ENCODE measurements around the gene PPP1R3G.
"Not testable (repeated sequence)": the region's sequence is repeated elsewhere in the genome, so short reads cannot be mapped to it uniquely, and the experiment has no call there.

PPP1R3G gene

GRCh38 chr6:5084781-5085647 lies at the start of gene PPP1R3G:
PPP1R3G (plus strand) TSS chr6:5085341; CDS start chr6:5085486, 145 bp downstream.
- FAIRE-seq (peak; percentile 69), DNase-seq (ENCODE audit: insufficient read length, low spot score) (peak; percentile 45)

- DNase-seq (ENCODE audit: insufficient read length, low spot score) (no peak), FAIRE-seq (peak; percentile 16)
These were observed 48.9 kb upstream of the PPP1R3G start for GRCh38 chr6:5036269-5036668.

GRCh38 chr6:5041955-5042354 lies 43.2 kb upstream of the PPP1R3G start:
- DNase-seq (ENCODE audit: insufficient read length, low spot score): no peak
- no peak for FAIRE-seq

- no peak for DNase-seq (ENCODE audit: insufficient read length, low spot score)
- no peak for FAIRE-seq
These were observed 42.7 kb upstream of the PPP1R3G start for GRCh38 chr6:5042436-5042835.

GRCh38 chr6:5044866-5045265 lies 40.3 kb upstream of the PPP1R3G start:
- no peak for FAIRE-seq
- DNase-seq (ENCODE audit: insufficient read length, low spot score): no peak

- DNase-seq (ENCODE audit: insufficient read length, low spot score): no peak
- FAIRE-seq: no peak
These were observed 39.7 kb upstream of the PPP1R3G start for GRCh38 chr6:5045416-5045815.

- DNase-seq (ENCODE audit: insufficient read length, low spot score) (no peak), FAIRE-seq (no peak)
These were observed 38.7 kb upstream of the PPP1R3G start for GRCh38 chr6:5046430-5046829.

GRCh38 chr6:5050009-5050408 lies 35.1 kb upstream of the PPP1R3G start:
- no peak for FAIRE-seq
- DNase-seq (ENCODE audit: insufficient read length, low spot score): no peak

GRCh38 chr6:5051394-5051793 lies 33.7 kb upstream of the PPP1R3G start:
- no peak for FAIRE-seq
- no peak for DNase-seq (ENCODE audit: insufficient read length, low spot score)

GRCh38 chr6:5053038-5053437 lies 32.1 kb upstream of the PPP1R3G start:
- no peak for FAIRE-seq
- DNase-seq (ENCODE audit: insufficient read length, low spot score): no peak

- FAIRE-seq (no peak), DNase-seq (ENCODE audit: insufficient read length, low spot score) (no peak)
These were observed 31.3 kb upstream of the PPP1R3G start for GRCh38 chr6:5053864-5054244.

GRCh38 chr6:5054245-5054873 lies 30.8 kb upstream of the PPP1R3G start:
- DNase-seq (ENCODE audit: insufficient read length, low spot score) (no peak), FAIRE-seq (no peak)

- DNase-seq (ENCODE audit: insufficient read length, low spot score): no peak
- FAIRE-seq: no peak
These were observed 30.0 kb upstream of the PPP1R3G start for GRCh38 chr6:5055118-5055517.

GRCh38 chr6:5058254-5058653 lies 26.9 kb upstream of the PPP1R3G start:
- peak; percentile 48 for FAIRE-seq
- DNase-seq (ENCODE audit: insufficient read length, low spot score): no peak

GRCh38 chr6:5059036-5059896 lies 25.9 kb upstream of the PPP1R3G start:
- FAIRE-seq: no peak
- no peak for DNase-seq (ENCODE audit: insufficient read length, low spot score)

GRCh38 chr6:5060439-5060838 lies 24.7 kb upstream of the PPP1R3G start:
- DNase-seq (ENCODE audit: insufficient read length, low spot score); FAIRE-seq: not testable (repeated sequence)

GRCh38 chr6:5061152-5061551 lies 24.0 kb upstream of the PPP1R3G start:
- FAIRE-seq (no peak), DNase-seq (ENCODE audit: insufficient read length, low spot score) (no peak)

GRCh38 chr6:5063617-5064016 lies 21.5 kb upstream of the PPP1R3G start:
- peak; percentile 51 for FAIRE-seq

GRCh38 chr6:5066456-5067093 lies 18.6 kb upstream of the PPP1R3G start:
- FAIRE-seq: no peak
- DNase-seq (ENCODE audit: insufficient read length, low spot score): no peak

More at GRCh38 chr6:5063617-5064016, 21.5 kb upstream of the PPP1R3G start:
- no peak for DNase-seq (ENCODE audit: insufficient read length, low spot score)

GRCh38 chr6:5067305-5067704 lies 17.8 kb upstream of the PPP1R3G start:
- FAIRE-seq: no peak

More at GRCh38 chr6:5067305-5067704, 17.8 kb upstream of the PPP1R3G start:
- no peak for DNase-seq (ENCODE audit: insufficient read length, low spot score)

All from HTR-8/SVneo (cell line).